ENCODE data around the gene CCDC87. TPM values are rescaled to one million over a fixed set of nuclear protein-coding genes. Genes with fewer than 3 reads are reported as not detected.
"Not testable (repeated sequence)": the region's sequence is repeated elsewhere in the genome, so short reads cannot be mapped to it uniquely, and the experiment has no call there.

CCDC87 gene
- total RNA-seq, 2 experiments from 2014 or later = 0.16 to 0.23 TPM

- Mint-ChIP-seq H3K4me1 (peaks cover 5% of the 10 kb centered on the region), H3K27ac (no peak overlapping the region), H3K27me3 (no peaks in the 10 kb centered on the region), H3K9me3 (no peaks in the 10 kb centered on the region), H3K36me3 (peaks cover 1% of the 10 kb centered on the region), H3K4me3 (no peak overlapping the region)
- no peak for DNase-seq
Observed at GRCh38 chr11:66600219-66600618, 7.4 kb upstream of the CCDC87 start.

DNA sequence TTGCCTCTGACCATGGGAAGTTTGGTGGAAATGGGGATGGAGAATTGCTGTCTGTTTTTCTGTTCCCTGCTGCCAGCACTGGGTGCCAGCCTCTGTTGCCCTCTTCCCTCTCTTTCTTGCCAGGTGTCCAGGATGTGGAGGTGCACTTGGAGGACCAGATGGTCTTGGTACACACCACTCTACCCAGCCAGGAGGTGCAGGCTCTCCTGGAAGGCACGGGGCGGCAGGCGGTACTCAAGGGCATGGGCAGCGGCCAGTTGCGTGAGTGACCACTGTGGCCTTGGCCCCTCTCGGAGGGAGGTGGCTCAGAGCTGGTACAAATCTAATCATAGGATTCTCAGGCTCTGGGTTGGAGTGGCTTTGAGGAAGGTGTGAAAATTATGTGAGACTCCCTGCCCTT, 6.1 kb upstream of the CCDC87 start:
- Mint-ChIP-seq H3K36me3 (no peaks in the 10 kb centered on the region), H3K27me3 (no peaks in the 10 kb centered on the region), H3K4me3 (no peak overlapping the region), H3K9me3 (no peaks in the 10 kb centered on the region), H3K4me1 (peaks cover 12% of the 10 kb centered on the region), H3K27ac (no peak overlapping the region)
- DNase-seq = no peak

DNA sequence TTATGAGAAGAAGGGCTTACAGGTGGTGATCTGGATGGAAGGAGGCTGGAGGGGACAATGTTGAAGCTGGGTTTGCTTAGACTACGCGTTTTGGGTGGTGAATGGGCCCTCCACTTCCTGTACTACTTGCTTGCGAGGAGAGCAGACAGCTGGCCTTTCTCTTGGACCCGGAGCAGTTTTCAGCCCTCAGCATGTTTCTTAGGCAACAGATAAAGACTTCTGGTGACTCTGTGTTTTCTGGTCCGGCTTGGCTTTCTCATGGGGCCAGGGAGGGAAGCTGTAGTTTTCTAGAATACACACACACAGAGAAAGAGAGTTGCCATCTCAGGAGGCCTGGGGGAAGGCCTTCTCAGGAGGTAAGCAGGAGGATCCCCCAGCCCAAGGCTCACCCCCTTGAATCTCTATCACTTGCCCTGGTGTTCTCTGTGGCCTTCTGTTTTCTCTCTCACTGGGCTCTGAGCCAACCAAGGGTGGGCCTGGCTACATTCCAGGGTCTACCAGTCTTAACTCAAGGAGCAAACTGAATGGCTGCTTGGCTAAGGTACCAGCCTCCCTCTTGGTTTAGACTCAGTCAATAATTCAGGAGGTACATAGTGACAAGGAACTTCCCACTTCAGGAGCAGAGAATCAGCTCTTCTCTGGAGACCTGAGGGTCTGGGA, 2.5 kb upstream of the CCDC87 start:
- peaks cover 3% of the 10 kb centered on the region for H3K36me3 Mint-ChIP-seq
- peak overlapping the region; percentile 46 for H3K4me3 Mint-ChIP-seq
- H3K27me3 Mint-ChIP-seq = no peaks in the 10 kb centered on the region
- H3K9me3 Mint-ChIP-seq = no peaks in the 10 kb centered on the region
- H3K4me1 Mint-ChIP-seq = peaks cover 23% of the 10 kb centered on the region
- peak overlapping the region; percentile 68 for H3K27ac Mint-ChIP-seq
- DNase-seq = no peak

DNA sequence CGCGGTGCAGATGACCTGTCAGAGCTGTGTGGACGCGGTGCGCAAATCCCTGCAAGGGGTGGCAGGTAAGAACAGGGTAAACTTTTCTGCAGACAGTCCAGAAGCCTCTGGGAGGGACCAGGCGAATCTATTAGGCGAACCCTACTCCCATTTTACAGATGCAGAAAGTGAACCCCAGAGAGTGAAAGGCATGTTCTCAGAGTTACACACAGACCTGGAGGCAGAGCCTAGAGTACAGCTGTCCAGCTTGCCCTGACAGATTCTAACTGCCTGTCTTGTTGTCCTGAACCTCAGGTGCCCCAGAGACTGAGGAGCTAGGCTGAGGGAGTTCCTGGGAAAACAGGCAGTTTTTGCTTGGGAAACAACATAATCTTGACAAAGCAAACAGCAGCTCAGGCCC, 787 bp upstream of the CCDC87 start:
- no peaks in the 10 kb centered on the region for H3K9me3 Mint-ChIP-seq
- H3K27ac Mint-ChIP-seq = peak overlapping the region; percentile 97
- peaks cover 23% of the 10 kb centered on the region for H3K4me1 Mint-ChIP-seq
- no peaks in the 10 kb centered on the region for H3K27me3 Mint-ChIP-seq
- H3K36me3 Mint-ChIP-seq = peaks cover 3% of the 10 kb centered on the region
- H3K4me3 Mint-ChIP-seq = peak overlapping the region; percentile 100
- no peak for DNase-seq

GRCh38 chr11:66593303-66593635, 406 bp upstream of the CCDC87 start:
- DNase-seq = no peak
- Mint-ChIP-seq H3K9me3 (no peaks in the 10 kb centered on the region), H3K27ac (peak overlapping the region; percentile 97), H3K4me1 (peaks cover 23% of the 10 kb centered on the region), H3K36me3 (peaks cover 3% of the 10 kb centered on the region), H3K27me3 (no peaks in the 10 kb centered on the region), H3K4me3 (peak overlapping the region; percentile 100)

- peaks cover 3% of the 10 kb centered on the region for H3K36me3 Mint-ChIP-seq
- H3K27ac Mint-ChIP-seq = no peak overlapping the region
- H3K27me3 Mint-ChIP-seq = no peaks in the 10 kb centered on the region
- peaks cover 23% of the 10 kb centered on the region for H3K4me1 Mint-ChIP-seq
- no peaks in the 10 kb centered on the region for H3K9me3 Mint-ChIP-seq
- no peak overlapping the region for H3K4me3 Mint-ChIP-seq
- DNase-seq = no peak
Observed at GRCh38 chr11:66591175-66591574, 1.7 kb downstream of the CCDC87 start.

DNA sequence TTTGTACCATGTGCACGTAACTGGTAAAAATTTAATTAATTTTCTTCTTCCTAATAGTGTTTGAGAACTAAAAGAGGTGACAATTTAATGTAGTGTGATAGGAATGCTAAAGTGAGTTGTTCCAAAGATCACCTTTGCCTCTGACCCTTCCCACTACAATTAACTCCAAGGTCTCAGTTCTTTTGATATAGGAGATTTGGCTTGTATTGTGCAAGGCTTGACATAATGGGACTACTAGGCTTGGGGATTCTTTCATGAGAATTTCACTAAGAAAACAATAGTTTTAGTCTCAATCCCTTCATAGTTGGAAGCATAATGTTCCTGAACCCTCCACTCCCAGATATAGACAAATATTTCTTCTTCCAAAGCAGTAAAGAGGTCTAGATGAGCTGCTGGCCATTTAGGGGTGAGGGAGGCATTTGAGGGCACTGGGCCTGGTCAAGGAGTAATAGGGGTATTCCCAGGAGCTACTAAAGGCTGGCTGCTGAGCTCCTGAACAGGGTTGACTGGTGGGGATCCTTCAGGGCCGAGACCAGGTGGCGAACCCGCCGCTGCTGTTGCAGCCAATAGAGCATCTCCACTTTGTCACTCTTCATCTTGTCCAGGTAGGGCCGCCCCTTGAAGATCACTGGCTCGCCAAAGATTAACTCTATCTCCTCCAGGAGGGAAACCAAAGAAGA, 2.7 kb downstream of the CCDC87 start:
- no peak for DNase-seq
- peaks cover 17% of the 10 kb centered on the region for H3K4me1 Mint-ChIP-seq
- H3K27me3 Mint-ChIP-seq = no peaks in the 10 kb centered on the region
- no peak overlapping the region for H3K4me3 Mint-ChIP-seq
- H3K36me3 Mint-ChIP-seq = peaks cover 3% of the 10 kb centered on the region
- H3K9me3 Mint-ChIP-seq = no peaks in the 10 kb centered on the region
- no peak overlapping the region for H3K27ac Mint-ChIP-seq

DNA sequence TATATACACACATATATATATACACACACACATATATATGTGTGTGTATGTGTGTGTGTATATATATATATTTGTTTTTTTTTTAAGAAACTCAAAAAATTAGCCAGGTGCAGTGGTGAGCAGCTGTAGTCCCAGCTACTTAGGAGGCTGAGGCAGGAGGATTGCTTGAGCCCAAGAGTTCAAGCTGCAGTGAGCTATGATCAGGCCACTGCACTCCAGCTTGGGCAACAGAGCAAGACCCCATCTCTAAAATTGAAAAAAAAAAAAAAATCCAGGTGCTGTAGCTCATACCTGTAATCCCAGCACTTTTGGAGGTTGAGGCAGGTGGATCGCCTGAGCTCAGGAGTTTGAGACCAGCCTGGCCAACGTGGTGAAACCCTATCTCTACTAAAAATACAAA, 3.5 kb downstream of the CCDC87 start:
- not testable (repeated sequence) for H3K27me3 Mint-ChIP-seq, DNase-seq, H3K9me3 Mint-ChIP-seq, H3K36me3 Mint-ChIP-seq, H3K4me3 Mint-ChIP-seq, H3K27ac Mint-ChIP-seq
- peaks cover 12% of the 10 kb centered on the region for H3K4me1 Mint-ChIP-seq

- Mint-ChIP-seq H3K4me3 (no peak overlapping the region), H3K4me1 (no peaks in the 10 kb centered on the region), H3K9me3 (peaks cover 6% of the 10 kb centered on the region), H3K27ac (no peak overlapping the region), H3K36me3 (no peaks in the 10 kb centered on the region), H3K27me3 (no peaks in the 10 kb centered on the region)
- no peak for DNase-seq
Observed at GRCh38 chr11:66586136-66586535, 6.7 kb downstream of the CCDC87 start.

DNA sequence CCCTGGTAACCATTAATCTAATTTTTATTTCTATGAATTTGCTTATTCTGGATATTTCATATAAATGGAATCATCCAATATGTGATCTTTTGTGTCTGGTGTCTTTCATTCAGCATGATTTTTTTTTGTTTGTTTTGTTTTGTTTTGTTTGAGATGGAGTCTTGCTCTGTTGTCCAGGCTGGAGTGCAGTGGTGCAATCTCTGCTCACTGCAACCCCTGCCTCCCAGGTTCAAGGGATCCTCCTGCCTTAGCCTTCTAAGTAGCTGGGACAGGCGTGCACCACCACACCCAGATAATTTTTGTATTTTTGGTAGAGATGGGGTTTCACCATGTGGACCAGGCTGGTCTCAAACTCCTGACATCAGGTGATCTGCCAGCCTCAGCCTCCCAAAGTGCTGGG, 7.4 kb downstream of the CCDC87 start:
- not testable (repeated sequence) for DNase-seq, H3K27ac Mint-ChIP-seq, H3K9me3 Mint-ChIP-seq, H3K27me3 Mint-ChIP-seq, H3K36me3 Mint-ChIP-seq, H3K4me1 Mint-ChIP-seq, H3K4me3 Mint-ChIP-seq

DNA sequence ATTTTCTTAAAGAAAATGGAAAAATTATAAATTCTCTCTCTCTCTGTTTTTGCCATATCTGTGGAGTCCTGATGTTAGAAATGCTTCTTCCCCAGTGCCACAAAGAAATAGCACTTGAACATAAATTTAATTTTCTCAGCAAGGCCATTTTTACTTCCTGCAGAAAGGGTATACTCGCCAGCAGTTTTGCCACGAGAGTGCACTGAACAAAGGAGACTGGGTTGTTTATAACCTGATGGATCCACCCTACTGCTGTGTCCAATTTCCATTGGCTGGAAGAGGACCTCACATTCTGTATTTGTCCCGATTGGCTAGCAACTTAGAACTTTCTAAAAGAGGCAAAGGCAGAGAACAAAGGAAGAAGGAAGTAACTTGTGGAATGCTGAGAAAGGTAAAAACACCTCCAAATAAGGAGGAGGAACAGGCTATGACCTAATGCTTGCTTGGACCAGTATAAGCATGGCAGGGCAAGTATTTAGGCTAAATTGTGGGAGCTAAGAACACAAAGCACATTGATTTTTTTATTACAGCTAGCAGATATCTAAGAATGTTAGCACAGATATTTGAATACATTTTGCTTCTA, 10.2 kb downstream of the CCDC87 start:
- peaks cover 13% of the 10 kb centered on the region for H3K4me1 Mint-ChIP-seq
- H3K4me3 Mint-ChIP-seq, H3K36me3 Mint-ChIP-seq, H3K27ac Mint-ChIP-seq, H3K27me3 Mint-ChIP-seq, DNase-seq, H3K9me3 Mint-ChIP-seq: not testable (repeated sequence)

DNA sequence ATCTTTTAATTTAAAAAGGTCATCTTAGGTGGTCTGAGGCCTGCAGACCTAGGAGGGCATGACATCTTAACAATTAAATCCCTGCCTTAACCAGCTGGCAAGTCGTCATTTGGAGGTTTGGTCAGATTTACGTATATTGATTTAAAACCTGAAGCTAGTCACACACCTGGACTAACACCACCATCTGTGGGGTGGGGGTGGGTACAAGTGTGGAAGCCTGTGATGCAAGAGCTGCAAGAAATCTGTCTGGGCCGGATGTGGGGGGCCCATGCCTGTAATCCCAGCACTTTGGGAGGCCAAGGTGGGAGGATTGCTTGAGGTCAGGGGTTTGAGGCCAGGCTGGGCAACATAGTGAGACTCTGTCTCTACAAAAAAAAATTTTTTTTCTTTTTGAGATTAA, 11.6 kb downstream of the CCDC87 start:
- H3K36me3 Mint-ChIP-seq = no peaks in the 10 kb centered on the region
- H3K4me1 Mint-ChIP-seq = peaks cover 13% of the 10 kb centered on the region
- no peak overlapping the region for H3K4me3 Mint-ChIP-seq
- H3K27ac Mint-ChIP-seq = no peak overlapping the region
- H3K27me3 Mint-ChIP-seq = no peaks in the 10 kb centered on the region
- H3K9me3 Mint-ChIP-seq = peaks cover 6% of the 10 kb centered on the region
- no peak for DNase-seq

- H3K4me3 Mint-ChIP-seq = no peak overlapping the region
- peaks cover 6% of the 10 kb centered on the region for H3K9me3 Mint-ChIP-seq
- no peaks in the 10 kb centered on the region for H3K27me3 Mint-ChIP-seq
- H3K4me1 Mint-ChIP-seq = peaks cover 13% of the 10 kb centered on the region
- DNase-seq = no peak
- no peaks in the 10 kb centered on the region for H3K36me3 Mint-ChIP-seq
- H3K27ac Mint-ChIP-seq = no peak overlapping the region
Observed at GRCh38 chr11:66580803-66581202, 12.1 kb downstream of the CCDC87 start.

- Mint-ChIP-seq H3K4me1 (peaks cover 13% of the 10 kb centered on the region), H3K27ac (no peak overlapping the region), H3K9me3 (peaks cover 6% of the 10 kb centered on the region), H3K4me3 (no peak overlapping the region), H3K36me3 (no peaks in the 10 kb centered on the region), H3K27me3 (peaks cover 5% of the 10 kb centered on the region)
- peak; percentile 79 for DNase-seq
Observed at GRCh38 chr11:66579017-66579606, 13.8 kb downstream of the CCDC87 start.

DNA sequence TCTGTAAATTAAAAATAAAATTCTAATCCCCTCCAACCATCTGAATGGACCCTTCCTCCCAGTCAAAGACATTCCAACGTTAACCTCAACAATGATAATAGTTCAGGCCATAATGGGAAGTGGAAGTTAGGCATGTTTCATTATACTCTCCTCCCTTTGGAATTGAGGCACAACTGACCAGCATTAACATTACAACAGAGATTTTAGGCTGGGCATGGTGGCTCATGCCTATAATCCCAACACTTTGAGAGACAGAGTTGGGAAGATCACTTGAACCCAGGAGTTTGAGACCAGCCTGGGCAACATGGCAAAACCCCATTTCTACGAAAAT, 22.0 kb downstream of the CCDC87 start:
- no peak for DNase-seq
- Mint-ChIP-seq H3K4me3 (no peak overlapping the region), H3K27ac (no peak overlapping the region), H3K36me3 (no peaks in the 10 kb centered on the region), H3K4me1 (peaks cover 9% of the 10 kb centered on the region), H3K9me3 (no peaks in the 10 kb centered on the region), H3K27me3 (peaks cover 5% of the 10 kb centered on the region)

Data from activated naive CD8-positive, alpha-beta T cell treated with anti-CD3 and anti-CD28 coated beads for 36 hours (primary cell).